Measurements from ENCODE around the gene PTGR1. TPM values are rescaled to one million over a fixed set of nuclear protein-coding genes. Genes with fewer than 3 reads are reported as not detected.

The PTGR1 gene
- 362 to 407 TPM (median 392 TPM) in 5 replicates for total RNA-seq (2022; extraction: Qiagen RNA extraction; ENCODE audit: low read depth)

DNA sequence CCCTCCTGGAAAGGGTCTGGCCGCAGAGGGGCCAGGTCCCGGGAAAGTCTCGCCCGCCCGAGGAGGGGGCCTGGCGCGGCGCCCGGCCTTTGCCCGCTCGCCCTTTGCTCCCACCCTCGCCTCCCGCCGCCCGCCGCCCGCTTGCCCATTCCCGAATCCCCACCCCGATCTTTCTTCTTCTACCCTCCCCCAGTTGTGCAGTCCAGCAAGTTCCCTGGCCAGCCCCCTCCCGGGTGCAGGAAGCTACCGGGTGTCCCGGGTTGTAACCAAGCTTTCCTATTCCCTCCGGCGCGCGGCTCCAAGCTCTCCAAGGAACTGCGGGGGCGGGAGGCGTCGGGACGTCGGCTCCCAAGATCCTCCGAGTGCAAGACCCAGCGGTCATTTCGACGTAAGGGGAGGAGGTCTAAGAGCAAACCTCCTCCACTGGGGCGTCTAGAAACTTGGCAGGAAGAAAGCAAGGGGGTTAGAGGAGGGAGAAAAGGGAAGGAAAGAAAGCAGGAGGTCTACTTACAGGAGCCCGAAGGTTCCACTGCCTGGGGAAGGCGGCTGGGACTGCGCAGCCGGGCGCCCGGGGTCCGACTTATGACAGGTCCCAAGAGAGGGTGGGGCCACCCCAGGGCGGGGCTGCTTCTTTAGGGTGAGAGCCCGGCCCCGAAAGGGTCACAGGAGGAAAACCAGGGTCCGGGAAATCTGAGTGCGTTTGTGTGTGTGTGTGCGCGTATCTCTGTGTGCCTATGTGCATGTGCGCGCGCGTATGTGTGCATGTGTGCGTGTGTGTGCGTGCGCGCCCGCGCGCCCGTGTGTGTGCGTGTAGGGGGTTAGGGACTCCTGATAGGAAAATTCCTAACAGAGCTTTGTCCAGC lies at the start of gene PTGR1:
Gene PTGR1 (minus strand): TSS at position 556 of the 863 bp plus-strand sequence. CDS start 2,225 bp downstream, outside the sequence.

DNA sequence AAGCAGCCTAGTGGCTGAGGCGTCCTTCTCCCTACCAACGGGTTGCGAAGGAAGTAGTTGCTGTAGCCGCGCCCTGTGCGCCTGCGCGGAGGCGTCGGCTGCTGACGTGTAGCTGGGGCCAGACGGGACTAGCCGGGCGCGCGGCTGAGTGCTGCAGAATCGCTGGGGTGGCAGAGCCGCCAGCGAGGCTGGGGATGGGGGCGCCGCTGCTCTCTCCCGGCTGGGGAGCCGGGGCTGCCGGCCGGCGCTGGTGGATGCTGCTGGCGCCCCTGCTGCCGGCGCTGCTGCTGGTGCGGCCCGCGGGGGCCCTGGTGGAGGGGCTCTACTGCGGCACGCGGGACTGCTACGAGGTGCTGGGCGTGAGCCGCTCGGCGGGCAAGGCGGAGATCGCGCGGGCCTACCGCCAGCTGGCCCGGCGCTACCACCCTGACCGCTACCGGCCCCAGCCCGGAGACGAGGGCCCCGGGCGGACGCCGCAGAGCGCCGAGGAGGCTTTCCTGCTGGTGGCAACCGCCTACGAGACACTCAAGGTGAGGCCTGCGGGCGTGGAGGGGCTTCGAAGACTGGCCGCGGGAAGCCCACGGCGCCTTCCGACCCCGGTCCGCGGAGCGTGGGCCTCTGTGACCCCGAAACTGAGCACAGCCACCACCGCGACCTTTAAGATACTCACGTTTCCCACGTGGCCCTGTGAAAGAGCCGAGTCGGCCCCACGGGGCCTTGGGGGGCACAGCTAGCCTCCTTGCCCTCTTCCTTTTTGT lies 31.9 kb upstream of the PTGR1 start, which contains the start of gene DNAJC25:
Gene DNAJC25 (plus strand): TSS at position 121 of the 758 bp plus-strand sequence. CDS start 74 bp downstream, at position 195.

DNA sequence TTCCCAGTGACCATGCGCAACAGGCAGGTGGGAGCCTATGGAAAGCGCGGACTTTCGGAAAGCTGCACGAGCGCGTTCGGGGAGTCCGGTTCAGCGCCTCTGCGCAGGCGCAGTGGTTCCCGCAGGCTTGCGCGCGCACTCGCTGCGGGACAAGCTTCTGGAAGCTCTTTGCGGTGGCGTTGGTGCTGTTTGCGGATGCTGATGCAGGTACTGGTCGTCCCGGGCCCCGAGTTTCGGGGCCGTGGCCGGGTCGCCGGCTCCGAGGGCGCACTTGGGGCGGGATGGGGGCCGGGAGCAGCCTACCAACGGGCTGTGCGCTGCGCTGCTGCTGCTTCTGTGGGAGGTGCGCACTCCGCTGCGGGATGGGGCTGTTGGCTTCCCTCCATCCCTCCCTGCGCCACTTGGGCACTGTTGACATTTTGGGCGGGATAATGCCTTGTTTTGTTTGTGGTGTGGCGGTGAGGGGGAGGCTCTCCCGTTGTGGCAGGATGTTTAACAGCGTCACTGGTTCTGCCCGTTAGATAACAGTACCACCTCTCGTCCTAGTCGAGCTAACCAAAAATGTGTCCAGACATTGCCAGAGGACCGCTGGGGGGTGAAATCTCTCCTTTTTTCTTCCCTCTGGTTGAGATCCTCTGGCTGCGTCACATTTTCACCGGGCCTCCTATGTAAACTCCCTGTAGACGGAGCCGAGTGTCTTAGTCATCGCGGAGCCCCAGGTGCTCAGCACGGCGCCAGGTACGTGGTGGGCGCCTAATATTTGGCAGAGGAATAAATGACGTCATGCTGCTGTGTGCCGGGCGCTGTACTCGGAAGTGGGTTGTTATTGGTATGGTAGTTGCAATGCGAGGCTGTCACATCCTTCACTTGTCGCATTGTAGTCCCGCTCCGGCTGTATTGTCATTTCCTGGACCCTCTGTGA lies 74.1 kb downstream of the PTGR1 start, which contains the start of gene ZNF483:
Gene ZNF483 (plus strand): TSS at position 124 of the 922 bp plus-strand sequence. CDS start 2,217 bp downstream, outside the sequence.

Other genes starting within 250 kb of the PTGR1 start
- 36.9 to 51.0 TPM (median 38.2 TPM) in 5 replicates for gene ECPAS, start 115.3 kb downstream of the PTGR1 start, total RNA-seq (2022; extraction: Qiagen RNA extraction; ENCODE audit: low read depth)
- gene ZNF483, start 74.5 kb downstream of the PTGR1 start, total RNA-seq (2022; extraction: Qiagen RNA extraction; ENCODE audit: low read depth), result 0.53 to 0.85 TPM (median 0.69 TPM) in 5 replicates
- 10.4 to 13.0 TPM (median 11.0 TPM) in 5 replicates for gene DNAJC25, start 31.7 kb upstream of the PTGR1 start, total RNA-seq (2022; extraction: Qiagen RNA extraction; ENCODE audit: low read depth)
- 43.9 to 72.0 TPM (median 67.2 TPM) in 5 replicates for gene GNG10, start 62.0 kb upstream of the PTGR1 start, total RNA-seq (2022; extraction: Qiagen RNA extraction; ENCODE audit: low read depth)
- gene SHOC1, start 195.3 kb upstream of the PTGR1 start, total RNA-seq (2022; extraction: Qiagen RNA extraction; ENCODE audit: low read depth), result 0.01 TPM in 1 of 5 replicates, not detected in the others

All from A549 treated with CpdA at 1 μM for 4 hours (cell line).